Measurements from ENCODE around the gene KRT9.

KRT9 gene

DNA sequence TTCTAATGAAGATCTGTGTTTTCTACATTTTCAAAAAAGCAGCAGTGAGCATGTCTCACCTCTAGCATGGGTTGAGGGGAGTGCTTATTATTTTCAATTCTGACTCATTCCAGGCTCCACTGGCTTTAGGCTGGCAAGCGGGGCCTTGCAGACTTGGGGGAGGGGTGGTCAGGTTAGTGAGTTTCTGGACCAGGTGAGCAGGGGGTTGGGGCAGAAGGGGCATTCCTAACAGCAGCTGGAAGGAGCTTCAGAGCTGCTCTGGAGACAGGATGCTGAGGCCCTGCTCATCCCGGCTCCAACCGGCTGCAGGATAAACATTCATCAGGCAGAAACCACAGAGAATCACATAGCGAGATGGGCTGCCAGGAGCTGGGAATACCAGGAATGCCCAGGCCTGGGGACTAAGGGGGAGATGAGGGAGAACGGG, 33.3 kb downstream of the KRT9 start:
- no peaks in the 10 kb centered on the region for H3K79me2 ChIP-seq
- H3K27me3 ChIP-seq (ENCODE audit: control insufficient read depth, insufficient read depth, low read length) = no peaks in the 10 kb centered on the region
- TF ChIP-seq, protein P1, sequence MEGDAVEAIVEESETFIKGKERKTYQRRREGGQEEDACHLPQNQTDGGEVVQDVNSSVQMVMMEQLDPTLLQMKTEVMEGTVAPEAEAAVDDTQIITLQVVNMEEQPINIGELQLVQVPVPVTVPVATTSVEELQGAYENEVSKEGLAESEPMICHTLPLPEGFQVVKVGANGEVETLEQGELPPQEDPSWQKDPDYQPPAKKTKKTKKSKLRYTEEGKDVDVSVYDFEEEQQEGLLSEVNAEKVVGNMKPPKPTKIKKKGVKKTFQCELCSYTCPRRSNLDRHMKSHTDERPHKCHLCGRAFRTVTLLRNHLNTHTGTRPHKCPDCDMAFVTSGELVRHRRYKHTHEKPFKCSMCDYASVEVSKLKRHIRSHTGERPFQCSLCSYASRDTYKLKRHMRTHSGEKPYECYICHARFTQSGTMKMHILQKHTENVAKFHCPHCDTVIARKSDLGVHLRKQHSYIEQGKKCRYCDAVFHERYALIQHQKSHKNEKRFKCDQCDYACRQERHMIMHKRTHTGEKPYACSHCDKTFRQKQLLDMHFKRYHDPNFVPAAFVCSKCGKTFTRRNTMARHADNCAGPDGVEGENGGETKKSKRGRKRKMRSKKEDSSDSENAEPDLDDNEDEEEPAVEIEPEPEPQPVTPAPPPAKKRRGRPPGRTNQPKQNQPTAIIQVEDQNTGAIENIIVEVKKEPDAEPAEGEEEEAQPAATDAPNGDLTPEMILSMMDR (IDR thresholded peaks at IDR 0.05) = no peak
- H3K4me1 ChIP-seq = no peaks in the 10 kb centered on the region
- H3K4me3 ChIP-seq (ENCODE audit: low read depth, low read length) = no peak overlapping the region
- H3K36me3 ChIP-seq (ENCODE audit: control insufficient read depth, insufficient read depth, low read length) = no peaks in the 10 kb centered on the region
- H3K27ac ChIP-seq = no peak overlapping the region
- no peak overlapping the region for H3K9ac ChIP-seq
- no peak overlapping the region for H3K4me2 ChIP-seq (ENCODE audit: low read length)
- no peaks in the 10 kb centered on the region for H3K9me3 ChIP-seq (ENCODE audit: control insufficient read depth, low read length)
- no peak overlapping the region for H2AFZ ChIP-seq

DNA sequence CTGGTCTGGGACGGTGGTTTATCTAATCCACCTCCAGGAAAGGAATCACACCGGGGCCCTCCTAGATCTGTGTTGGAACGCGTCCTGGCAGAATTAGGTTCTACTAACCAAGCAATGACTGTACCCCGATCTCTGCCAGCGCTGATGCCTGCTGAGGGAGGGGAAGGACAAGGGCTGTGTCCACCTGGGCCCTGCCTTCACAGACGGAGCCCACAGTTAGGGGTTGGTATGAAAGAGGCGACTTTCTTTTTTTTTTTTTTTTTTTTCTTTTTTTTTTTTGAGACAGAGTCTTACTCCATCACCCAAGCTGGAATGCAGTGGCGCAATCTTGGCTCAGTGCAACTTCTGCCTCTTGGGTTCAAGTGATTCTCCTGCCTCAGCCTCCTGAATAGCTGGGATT, 33.9 kb downstream of the KRT9 start:
- H3K79me2 ChIP-seq = no peaks in the 10 kb centered on the region
- H3K4me2 ChIP-seq (ENCODE audit: low read length) = no peak overlapping the region
- no peaks in the 10 kb centered on the region for H3K4me1 ChIP-seq
- H3K27me3 ChIP-seq (ENCODE audit: control insufficient read depth, insufficient read depth, low read length) = no peaks in the 10 kb centered on the region
- no peak overlapping the region for H3K9ac ChIP-seq
- no peak overlapping the region for H3K4me3 ChIP-seq (ENCODE audit: low read depth, low read length)
- no peak overlapping the region for H3K27ac ChIP-seq
- TF ChIP-seq, protein P1 (IDR thresholded peaks at IDR 0.05) = no peak
- H3K9me3 ChIP-seq (ENCODE audit: control insufficient read depth, low read length) = no peaks in the 10 kb centered on the region
- no peak overlapping the region for H2AFZ ChIP-seq
- no peaks in the 10 kb centered on the region for H3K36me3 ChIP-seq (ENCODE audit: control insufficient read depth, insufficient read depth, low read length)

DNA sequence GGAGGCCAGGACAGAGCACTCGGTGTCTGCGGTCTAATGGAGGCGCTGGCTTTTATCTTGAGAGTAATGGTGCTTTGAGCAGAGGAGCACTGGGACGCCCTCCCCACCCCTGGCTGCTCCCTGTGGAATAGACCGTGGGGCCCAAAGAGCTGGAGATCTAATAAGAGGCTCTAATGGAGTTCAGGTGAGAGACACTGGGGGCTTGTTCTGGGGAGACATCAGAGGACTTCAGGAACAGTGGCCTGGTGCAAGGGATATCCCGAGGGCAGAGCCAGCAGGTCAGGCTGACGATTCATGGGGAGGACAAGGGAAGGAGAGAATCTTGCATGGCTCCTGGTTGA, 34.3 kb downstream of the KRT9 start:
- Histone ChIP-seq H3K79me2 (no peaks in the 10 kb centered on the region), H3K9ac (no peak overlapping the region), H3K36me3 (ENCODE audit: control insufficient read depth, insufficient read depth, low read length) (no peaks in the 10 kb centered on the region), H3K4me2 (ENCODE audit: low read length) (no peak overlapping the region), H3K27ac (no peak overlapping the region), H3K27me3 (ENCODE audit: control insufficient read depth, insufficient read depth, low read length) (no peaks in the 10 kb centered on the region), H3K4me1 (no peaks in the 10 kb centered on the region), H3K4me3 (ENCODE audit: low read depth, low read length) (no peak overlapping the region), H3K9me3 (ENCODE audit: control insufficient read depth, low read length) (no peaks in the 10 kb centered on the region), H2AFZ (no peak overlapping the region)
- TF ChIP-seq, protein P1 (IDR thresholded peaks at IDR 0.05) = no peak

DNA sequence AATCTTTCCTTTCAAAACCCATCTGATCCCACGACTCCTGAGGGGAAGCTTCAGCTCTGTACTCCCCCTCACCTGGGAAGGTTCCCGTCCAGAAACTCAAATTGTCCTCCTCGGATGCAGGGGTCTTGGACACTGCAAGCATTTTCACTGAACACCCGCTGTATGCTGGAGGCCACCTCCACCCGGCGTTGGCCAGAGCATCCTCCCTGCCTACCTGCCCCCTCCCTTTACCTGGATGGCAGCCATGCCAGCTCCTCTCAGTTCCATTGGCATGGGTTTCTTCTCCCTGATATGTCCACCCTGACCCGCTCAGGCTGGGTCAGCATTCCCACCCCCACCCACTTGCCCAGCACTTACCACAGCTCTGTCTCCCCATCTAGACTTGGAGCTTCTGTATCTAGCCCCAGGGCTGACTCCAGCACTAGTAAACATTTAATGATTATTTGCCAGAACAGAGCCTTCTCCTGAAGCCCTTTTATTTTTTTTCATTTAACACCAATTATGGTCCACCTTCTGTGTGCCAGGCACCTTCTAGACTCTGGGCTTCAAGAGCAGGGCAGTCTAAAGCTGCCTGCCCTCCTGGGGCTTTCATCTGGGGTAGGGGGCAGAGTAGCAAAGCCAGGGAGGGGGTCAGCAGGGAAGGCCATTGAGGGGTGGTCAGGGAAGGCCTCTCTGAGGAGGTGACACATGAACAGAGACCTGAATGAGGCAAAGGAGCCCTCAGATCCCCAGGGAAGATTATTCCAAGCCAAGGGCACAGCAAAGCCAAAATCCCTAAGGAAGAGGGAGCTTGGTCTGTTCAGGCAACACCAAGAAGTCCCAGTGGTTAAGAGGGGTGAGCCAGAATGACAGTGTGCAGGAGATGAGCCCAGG, 34.9 kb downstream of the KRT9 start:
- Histone ChIP-seq H3K36me3 (ENCODE audit: control insufficient read depth, insufficient read depth, low read length) (no peaks in the 10 kb centered on the region), H3K27me3 (ENCODE audit: control insufficient read depth, insufficient read depth, low read length) (no peaks in the 10 kb centered on the region), H3K9ac (no peak overlapping the region), H3K79me2 (no peaks in the 10 kb centered on the region), H3K9me3 (ENCODE audit: control insufficient read depth, low read length) (no peaks in the 10 kb centered on the region), H3K4me3 (ENCODE audit: low read depth, low read length) (no peak overlapping the region), H3K4me1 (no peaks in the 10 kb centered on the region), H3K27ac (no peak overlapping the region), H2AFZ (no peak overlapping the region), H3K4me2 (ENCODE audit: low read length) (no peak overlapping the region)
- TF ChIP-seq, protein P1 (IDR thresholded peaks at IDR 0.05) = no peak

Measured in parathyroid adenoma (tissue), 2 donors.